ENCODE measurements around the gene WDR7. TPM values are rescaled to one million over a fixed set of nuclear protein-coding genes. Genes with fewer than 3 reads are reported as not detected.

Gene WDR7
- total RNA-seq, 4 donors from 2014 or later, result 10.3 to 17.2 (median 16.3) TPM

DNA sequence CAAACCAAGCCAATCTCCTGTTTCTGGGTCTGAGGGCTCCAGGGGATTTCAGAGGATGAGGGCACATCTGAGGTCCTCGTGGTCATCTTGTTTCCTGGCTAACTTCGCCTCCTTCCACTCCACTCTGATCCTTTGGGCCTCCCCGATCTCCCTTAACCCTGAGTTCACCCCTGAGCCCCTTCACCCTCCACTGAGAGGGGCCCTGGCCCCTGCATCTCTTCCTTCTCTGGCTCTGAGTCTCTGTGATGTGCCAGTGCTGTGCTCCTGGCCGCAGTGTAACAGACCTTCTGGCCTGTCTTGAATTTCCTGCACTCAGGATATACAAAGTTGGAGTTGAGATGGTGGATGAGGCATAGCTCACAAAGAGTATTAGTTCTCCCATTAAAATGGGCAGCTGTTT lies 411.0 kb downstream of the WDR7 start:
- H3K4me3 ChIP-seq (ENCODE audit: low read depth, poor library complexity, severe bottlenecking), result no peak overlapping the region
- TF ChIP-seq CTCF (IDR thresholded peaks at IDR 0.05) (no peak), POLR2A (IDR thresholded peaks at IDR 0.05) (no peak)
- WGBS, 2 donors, result 83% methylated on average over 4 of the region's 4 CpGs
- intact Hi-C loops (cut with DNase I; ENCODE audit: low total_unique reads), result no loop called here
- DNase-seq (ENCODE audit: low spot score in 2 of 2), result no peak

DNA sequence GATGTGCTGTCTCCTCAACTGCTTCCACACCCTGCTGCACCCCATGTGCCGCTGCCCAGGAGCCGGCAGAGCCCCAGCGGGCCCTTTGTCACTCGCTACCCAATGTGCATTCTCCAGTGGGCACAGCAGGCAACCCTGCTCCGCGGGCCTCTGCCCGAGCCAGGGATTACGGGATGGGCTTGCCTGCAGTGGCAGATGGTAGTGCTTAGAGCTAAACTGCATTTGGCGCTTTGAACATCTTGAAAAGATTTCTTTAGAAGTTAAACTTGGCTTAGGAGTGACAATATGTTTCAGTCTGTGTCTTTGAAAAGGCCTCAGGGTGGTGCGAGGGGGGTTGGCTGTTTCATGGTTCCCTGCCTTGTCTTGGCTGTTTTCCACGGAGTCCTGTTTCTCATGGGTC lies 411.7 kb downstream of the WDR7 start:
- WGBS, 2 donors, result 24 to 32% methylated on average over 11 of the region's 11 CpGs
- no peak for DNase-seq (ENCODE audit: low spot score in 2 of 2)
- H3K4me3 ChIP-seq (ENCODE audit: low read depth, poor library complexity, severe bottlenecking), result no peak overlapping the region
- intact Hi-C loops (cut with DNase I; ENCODE audit: low total_unique reads), result no loop called here
- TF ChIP-seq POLR2A (IDR thresholded peaks at IDR 0.05) (no peak), CTCF (IDR thresholded peaks at IDR 0.05) (no peak)

DNA sequence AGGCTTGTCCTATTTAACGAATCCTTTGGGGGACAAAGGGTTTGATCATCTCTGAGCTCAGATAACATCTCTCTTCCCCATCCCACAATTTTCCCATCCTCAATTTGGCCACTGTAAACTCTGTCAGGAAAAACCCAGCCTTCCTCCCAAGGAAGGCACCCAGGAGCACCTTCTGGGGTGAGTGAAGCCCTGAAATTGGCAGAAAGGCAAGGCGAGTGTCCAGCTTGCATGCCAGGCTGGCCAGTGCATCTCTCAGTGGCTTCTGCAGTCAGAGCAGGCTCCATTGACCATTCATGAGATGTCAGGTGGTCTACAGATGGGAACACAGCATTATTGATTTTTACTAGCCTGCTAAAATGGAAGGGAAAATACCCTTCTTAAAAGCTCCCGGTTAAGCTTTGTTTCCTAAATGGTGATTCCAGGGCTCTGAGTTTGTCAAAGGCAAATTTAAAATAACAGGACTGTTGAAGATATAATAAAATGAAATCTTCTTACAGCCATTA lies 412.5 kb downstream of the WDR7 start:
- intact Hi-C loops (cut with DNase I; ENCODE audit: low total_unique reads), result no loop called here

DNA sequence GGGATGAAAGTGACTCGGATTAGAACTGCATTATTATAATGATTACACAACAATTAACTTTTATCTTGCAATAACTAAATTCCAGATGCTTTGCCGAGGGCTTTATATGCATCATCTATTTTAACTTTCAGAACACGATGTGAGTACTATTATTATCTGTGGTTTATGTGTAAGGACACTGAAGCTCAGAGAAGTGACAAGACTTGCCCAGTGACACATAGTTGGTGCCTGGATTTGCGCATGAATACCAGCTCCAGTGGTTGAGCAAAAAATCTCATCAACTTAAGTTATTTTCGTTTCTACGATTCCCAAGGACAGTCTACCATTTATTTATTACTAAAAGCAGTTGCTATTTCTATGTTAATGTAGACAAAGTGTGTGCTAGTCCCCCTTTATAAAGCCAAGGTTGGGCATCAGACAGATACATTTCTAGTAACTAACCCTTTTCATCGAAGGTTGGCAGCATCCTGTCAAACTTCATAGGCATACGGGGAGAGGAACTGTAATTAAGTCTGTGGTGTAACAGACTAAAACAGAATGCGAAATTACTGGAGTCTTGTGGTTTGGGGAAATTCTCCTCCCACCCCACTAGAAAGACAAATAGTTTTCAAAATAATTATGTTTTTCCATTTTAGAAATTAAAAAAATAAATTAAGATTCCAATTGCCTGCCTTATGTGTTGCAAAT lies 422.5 kb downstream of the WDR7 start:
- TF ChIP-seq CTCF (IDR thresholded peaks at IDR 0.05) (no peak), POLR2A (IDR thresholded peaks at IDR 0.05) (no peak)
- 59 to 68% methylated on average over 9 of the region's 9 CpGs for WGBS, 2 donors

More for the DNA sequence above, 412.5 kb downstream of the WDR7 start:
- H3K4me3 ChIP-seq (ENCODE audit: low read depth, poor library complexity, severe bottlenecking), result no peak overlapping the region
- no peak for DNase-seq (ENCODE audit: low spot score in 2 of 2)
- TF ChIP-seq CTCF (IDR thresholded peaks at IDR 0.05), result no peak
- no peak for TF ChIP-seq POLR2A (IDR thresholded peaks at IDR 0.05)
- 60 to 65% methylated on average over 3 of the region's 3 CpGs for WGBS, 2 donors

DNA sequence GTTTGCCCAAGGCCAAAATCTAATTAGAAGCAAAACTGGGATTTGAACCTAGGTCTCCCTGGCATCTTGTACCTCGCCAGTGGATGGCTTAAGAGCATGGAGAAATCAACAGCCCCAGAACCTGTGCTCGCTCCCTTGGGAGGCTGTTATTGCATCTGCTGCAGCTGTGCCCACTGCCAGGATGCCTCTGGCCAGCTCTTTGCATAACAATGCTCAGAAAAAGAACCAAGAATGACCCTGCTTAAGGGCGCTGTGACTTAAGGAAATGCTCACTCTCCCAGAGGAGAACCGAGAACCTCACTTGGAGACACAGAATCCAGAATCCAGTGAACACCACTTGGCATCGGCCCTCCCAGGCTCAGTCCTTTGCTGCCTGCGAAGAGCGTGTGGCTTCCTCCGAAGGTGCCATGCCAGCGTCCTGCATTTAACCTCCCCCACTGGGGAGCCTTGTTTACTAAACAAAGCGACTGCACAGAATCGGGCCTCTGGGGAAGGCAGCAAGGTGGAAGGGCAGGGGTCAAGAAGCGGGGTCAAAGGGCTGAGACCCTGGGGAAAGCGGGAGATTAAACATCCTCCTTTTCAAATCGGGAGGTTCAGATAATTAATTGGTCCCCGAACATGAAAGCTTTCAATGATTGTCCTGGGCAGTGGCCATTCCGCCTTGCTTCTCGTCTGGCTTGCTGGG lies 424.7 kb downstream of the WDR7 start:
- 41 to 51% methylated on average over 16 to 17 of the region's 17 CpGs for WGBS, 2 donors
- DNase-seq (ENCODE audit: low spot score in 2 of 2), result no peak
- intact Hi-C loops (cut with DNase I; ENCODE audit: low total_unique reads), result no loop called here
- no peak overlapping the region for H3K4me3 ChIP-seq (ENCODE audit: low read depth, poor library complexity, severe bottlenecking)
- no peak for TF ChIP-seq CTCF (IDR thresholded peaks at IDR 0.05)
- no peak for TF ChIP-seq POLR2A (IDR thresholded peaks at IDR 0.05)

More for the DNA sequence above, 422.5 kb downstream of the WDR7 start:
- intact Hi-C loops (cut with DNase I; ENCODE audit: low total_unique reads), result no loop called here
- DNase-seq (ENCODE audit: low spot score in 2 of 2), result no peak
- no peak overlapping the region for H3K4me3 ChIP-seq (ENCODE audit: low read depth, poor library complexity, severe bottlenecking)
